ENCODE results near the gene CCDC102A. TPM values are rescaled to one million over a fixed set of nuclear protein-coding genes. Genes with fewer than 3 reads are reported as not detected.

Gene CCDC102A
- total and polyA plus RNA-seq, 2 of the 13 experiments (the other 11 are each of a cell fraction or from before 2014, with no cell fraction given) = 2.1 to 2.8 TPM

- TF ChIP-seq SNAPC4 (CRISPR knock-in tag; IDR thresholded peaks at IDR 0.05) = no peak
- peak; percentile 53; the same call in 1 of the 2 replicates for TF ChIP-seq ZNF274 (CRISPR knock-in tag; IDR thresholded peaks at IDR 0.05)
- TF ChIP-seq XRCC5 (optimal IDR thresholded peaks at IDR 0.05; ENCODE audit: low read length) = peak; percentile 96
- no peak for TF ChIP-seq HBP1 (CRISPR knock-in tag; IDR thresholded peaks at IDR 0.05; ENCODE audit: low read depth)
- no peak for TF ChIP-seq YEATS4 (CRISPR knock-in tag; IDR thresholded peaks at IDR 0.05; ENCODE audit: borderline replicate concordance)
- no peak for TF ChIP-seq ZIK1 (CRISPR knock-in tag; IDR thresholded peaks at IDR 0.05; ENCODE audit: borderline replicate concordance, low read depth)
- peak; percentile 16; the same call in 1 of the 2 replicates for TF ChIP-seq TFAP4 (IDR thresholded peaks at IDR 0.05; ENCODE audit: borderline replicate concordance, low read depth)
- TF ChIP-seq FOXK1 (CRISPR knock-in tag; IDR thresholded peaks at IDR 0.05; ENCODE audit: borderline replicate concordance, low read depth) = no peak
- TF ChIP-seq TEAD3 (CRISPR knock-in tag; optimal IDR thresholded peaks at IDR 0.05; ENCODE audit: borderline replicate concordance) = no peak
- TF ChIP-seq TFDP2 (CRISPR knock-in tag; IDR thresholded peaks at IDR 0.05) = no peak
- TF ChIP-seq PAWR (CRISPR knock-in tag; IDR thresholded peaks at IDR 0.05; ENCODE audit: borderline replicate concordance) = no peak
- no peak for TF ChIP-seq ZMYM3 (CRISPR knock-in tag; IDR thresholded peaks at IDR 0.05)
- TF ChIP-seq KDM6A (CRISPR knock-in tag; IDR thresholded peaks at IDR 0.05; ENCODE audit: low read depth) = no peak
- TF ChIP-seq PATZ1 (CRISPR knock-in tag; IDR thresholded peaks at IDR 0.05) = peak; percentile 90
- no peak for TF ChIP-seq ZSCAN9 (CRISPR knock-in tag; IDR thresholded peaks at IDR 0.05; ENCODE audit: borderline replicate concordance)
- TF ChIP-seq DMTF1 (CRISPR knock-in tag; IDR thresholded peaks at IDR 0.05) = no peak
Observed at GRCh38 chr16:57475711-57476339, 60.5 kb downstream of the CCDC102A start (continued).

All from HepG2 (cell line).